PC-9 (cell line): ENCODE measurements around the gene FBXL17. TPM values are rescaled to one million over a fixed set of nuclear protein-coding genes. Genes with fewer than 3 reads are reported as not detected.

Experiments
- BruUV-seq: library from RNA; stranded (reverse); fragments of 400-500 nt; replicated peaks from 2 replicates; lab custom pipeline; 2021; lab: Mats Ljungman, UMichigan
- CTCF ChIA-PET: fragments of 300-600 bp; sonication (Branson Sonifier 250); formaldehyde crosslinking; loops from one replicate; lab custom pipeline; 2022; ENCODE audit warnings: antibody characterized with exemption; lab: Charles Lee
- POLR2A ChIA-PET: fragments of 300-600 bp; sonication (Branson Sonifier 250); formaldehyde crosslinking; loops from one replicate; lab custom pipeline; 2022; ENCODE audit warnings: antibody characterized with exemption; ENCODE audit not compliant: unreplicated experiment; lab: Charles Lee
- DNase-seq, 2 experiments: peaks; one replicate each; pipeline versions ENCODE4 v3.0.0 to v3.0.0-alpha.2; 2015 to 2022; ENCODE audit warnings: mixed read lengths in 1 of 2
- H2AFZ ChIP-seq: fragments of 200-600 bp; sonication (generic); 2 replicates; pipeline ENCODE4 v1.8.1; 2017; ENCODE audit warnings: antibody characterized with exemption
- H3F3A ChIP-seq: fragments of 200-600 bp; sonication (generic); 2 replicates; pipeline ENCODE4 v1.8.1; 2017; ENCODE audit warnings: antibody characterized with exemption, mild to moderate bottlenecking, low read depth; ENCODE audit not compliant: insufficient read depth
- H3K27ac ChIP-seq: fragments of 200-600 bp; sonication (generic); 2 replicates; pipeline ENCODE4 v1.6.1; 2016; ENCODE audit warnings: mixed run types
- H3K27me3 ChIP-seq: fragments of 200-600 bp; sonication (generic); 2 replicates; pipeline ENCODE4 v1.6.1; 2016; ENCODE audit warnings: low read depth, mixed run types; ENCODE audit not compliant: insufficient read depth
- H3K36me3 ChIP-seq: fragments of 200-600 bp; sonication (generic); 2 replicates; pipeline ENCODE4 v1.6.1; 2016; ENCODE audit warnings: low read depth, mixed run types
- H3K4me1 ChIP-seq: fragments of 200-600 bp; sonication (generic); replicated peaks from 2 replicates; pipeline ENCODE4 v1.6.1; 2016; ENCODE audit warnings: mixed run types; ENCODE audit not compliant: insufficient read depth
- H3K4me2 ChIP-seq: fragments of 200-600 bp; sonication (generic); 2 replicates; pipeline ENCODE4 v1.6.1; 2017; ENCODE audit warnings: mixed run types
- H3K4me3 ChIP-seq: fragments of 200-600 bp; sonication (generic); 2 replicates; pipeline ENCODE4 v1.6.1; 2016; ENCODE audit warnings: mixed run types
- H3K79me2 ChIP-seq: fragments of 200-600 bp; sonication (generic); 2 replicates; pipeline ENCODE4 v1.6.1; 2017; ENCODE audit warnings: low read depth, mixed run types
- H3K9me2 ChIP-seq: fragments of 200-600 bp; sonication (generic); 2 replicates; pipeline ENCODE4 v1.8.1; 2017; ENCODE audit warnings: mild to moderate bottlenecking; ENCODE audit not compliant: insufficient read depth
- H3K9me3 ChIP-seq: fragments of 200-600 bp; sonication (generic); 2 replicates; pipeline ENCODE4 v1.8.1; 2016; ENCODE audit warnings: low read depth; ENCODE audit not compliant: insufficient read depth
- H4K20me1 ChIP-seq: fragments of 200-600 bp; sonication (generic); 2 replicates; pipeline ENCODE4 v1.8.1; 2017; ENCODE audit not compliant: insufficient read depth
- EZH2 ChIP-seq: fragments of 200-600 bp; sonication (generic); IDR thresholded peaks from 2 replicates; pipeline ENCODE4 v1.8.0; 2017; ENCODE audit warnings: antibody characterized with exemption, low read depth
- intact Hi-C: fragments of 100-400 bp; cut with micrococcal nuclease; formaldehyde crosslinking; loops from one replicate; pipeline ENCODE4 v1.10.0; 2022; ENCODE audit not compliant: unreplicated experiment
- total RNA-seq: library from RNA; stranded (reverse); gene quantifications from 2 replicates; pipeline ENCODE4 v1.2.3, GENCODE V29; 2021
- TF ChIP-seq, protein P1 (sequence below): fragments of 200-600 bp; sonication (generic); conservative IDR thresholded peaks from 2 replicates; pipeline ENCODE4 v1.6.1; 2017; ENCODE audit warnings: mixed run types, antibody characterized with exemption, mild to moderate bottlenecking, moderate library complexity

The FBXL17 gene
- total RNA-seq, 1 experiment from 2014 or later, result 19.5 TPM

DNA sequence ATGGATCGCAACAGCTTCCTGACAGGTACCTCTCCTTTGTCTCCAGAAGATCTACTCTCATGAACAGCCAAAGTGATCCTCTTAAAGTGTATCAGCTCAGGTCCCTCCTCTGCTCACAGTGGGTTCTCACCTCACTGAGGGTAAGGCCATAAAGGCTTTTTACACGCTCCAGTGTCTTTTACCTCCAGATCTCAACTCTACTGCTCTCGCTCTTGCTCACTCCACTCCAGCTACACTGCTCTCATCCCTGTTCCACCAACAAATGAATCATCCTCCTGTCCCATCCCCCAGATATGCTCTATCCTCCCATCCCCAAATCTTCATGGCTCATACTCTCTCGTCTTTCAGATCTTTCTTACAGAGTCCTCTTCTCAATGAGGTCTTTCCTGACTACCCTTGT, 462.5 kb downstream of the FBXL17 start:
- no peak overlapping the region for H3K4me3 ChIP-seq
- no peak overlapping the region for H3K4me2 ChIP-seq
- no peaks in the 10 kb centered on the region for H3K79me2 ChIP-seq
- H3K27me3 ChIP-seq, result no peaks in the 10 kb centered on the region
- no peak overlapping the region for H2AFZ ChIP-seq
- H3K9me2 ChIP-seq, result no peaks in the 10 kb centered on the region; the same call in 1 of the 2 replicates
- intact Hi-C loops, result no loop called here
- no peaks in the 10 kb centered on the region for H3K36me3 ChIP-seq
- CTCF ChIA-PET, result no interaction called here
- no TSS peak for BruUV-seq
- no peaks in the 10 kb centered on the region for H4K20me1 ChIP-seq
- TF ChIP-seq, protein P1, sequence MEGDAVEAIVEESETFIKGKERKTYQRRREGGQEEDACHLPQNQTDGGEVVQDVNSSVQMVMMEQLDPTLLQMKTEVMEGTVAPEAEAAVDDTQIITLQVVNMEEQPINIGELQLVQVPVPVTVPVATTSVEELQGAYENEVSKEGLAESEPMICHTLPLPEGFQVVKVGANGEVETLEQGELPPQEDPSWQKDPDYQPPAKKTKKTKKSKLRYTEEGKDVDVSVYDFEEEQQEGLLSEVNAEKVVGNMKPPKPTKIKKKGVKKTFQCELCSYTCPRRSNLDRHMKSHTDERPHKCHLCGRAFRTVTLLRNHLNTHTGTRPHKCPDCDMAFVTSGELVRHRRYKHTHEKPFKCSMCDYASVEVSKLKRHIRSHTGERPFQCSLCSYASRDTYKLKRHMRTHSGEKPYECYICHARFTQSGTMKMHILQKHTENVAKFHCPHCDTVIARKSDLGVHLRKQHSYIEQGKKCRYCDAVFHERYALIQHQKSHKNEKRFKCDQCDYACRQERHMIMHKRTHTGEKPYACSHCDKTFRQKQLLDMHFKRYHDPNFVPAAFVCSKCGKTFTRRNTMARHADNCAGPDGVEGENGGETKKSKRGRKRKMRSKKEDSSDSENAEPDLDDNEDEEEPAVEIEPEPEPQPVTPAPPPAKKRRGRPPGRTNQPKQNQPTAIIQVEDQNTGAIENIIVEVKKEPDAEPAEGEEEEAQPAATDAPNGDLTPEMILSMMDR, result no peak
- TF ChIP-seq EZH2, result no peak
- H3K4me1 ChIP-seq, result no peaks in the 10 kb centered on the region
- H3K27ac ChIP-seq, result no peak overlapping the region
- no peaks in the 10 kb centered on the region for H3K9me3 ChIP-seq
- H3F3A ChIP-seq, result no peaks in the 10 kb centered on the region
- POLR2A ChIA-PET, result no interaction called here
- DNase-seq, result no peak

DNA sequence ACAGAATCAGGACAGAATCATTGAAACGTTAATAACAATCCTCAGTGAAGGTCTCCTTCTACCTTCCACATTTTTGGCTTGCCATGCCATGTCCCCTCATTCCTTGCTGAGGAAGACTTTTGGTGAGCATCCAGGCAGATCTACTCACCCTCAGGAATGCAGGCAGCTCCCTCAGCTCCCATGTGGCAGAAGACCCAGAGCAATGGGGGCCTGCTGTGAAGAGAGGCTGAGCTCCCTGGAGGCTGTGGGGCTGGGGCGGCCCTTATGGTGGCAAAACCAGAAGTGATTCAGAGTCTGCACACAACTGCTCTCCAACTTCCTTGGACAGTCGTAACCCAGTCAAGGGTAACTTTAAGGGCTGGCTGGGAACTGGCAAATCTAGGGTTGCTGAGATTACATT, 463.9 kb downstream of the FBXL17 start:
- no peaks in the 10 kb centered on the region for H3F3A ChIP-seq
- no peaks in the 10 kb centered on the region; the same call in 1 of the 2 replicates for H3K9me2 ChIP-seq
- no peaks in the 10 kb centered on the region for H3K79me2 ChIP-seq
- H3K9me3 ChIP-seq, result no peaks in the 10 kb centered on the region
- no peaks in the 10 kb centered on the region for H3K27me3 ChIP-seq
- H3K36me3 ChIP-seq, result no peaks in the 10 kb centered on the region
- H4K20me1 ChIP-seq, result no peaks in the 10 kb centered on the region
- BruUV-seq, result no TSS peak
- no peak overlapping the region for H2AFZ ChIP-seq
- no peak overlapping the region for H3K4me2 ChIP-seq
- intact Hi-C loops, result no loop called here
- ChIA-PET CTCF (no interaction called here), POLR2A (no interaction called here)
- H3K4me3 ChIP-seq, result no peak overlapping the region
- DNase-seq, result no peak
- no peak overlapping the region for H3K27ac ChIP-seq
- no peaks in the 10 kb centered on the region for H3K4me1 ChIP-seq
- no peak for TF ChIP-seq EZH2
- TF ChIP-seq, protein P1, result no peak

DNA sequence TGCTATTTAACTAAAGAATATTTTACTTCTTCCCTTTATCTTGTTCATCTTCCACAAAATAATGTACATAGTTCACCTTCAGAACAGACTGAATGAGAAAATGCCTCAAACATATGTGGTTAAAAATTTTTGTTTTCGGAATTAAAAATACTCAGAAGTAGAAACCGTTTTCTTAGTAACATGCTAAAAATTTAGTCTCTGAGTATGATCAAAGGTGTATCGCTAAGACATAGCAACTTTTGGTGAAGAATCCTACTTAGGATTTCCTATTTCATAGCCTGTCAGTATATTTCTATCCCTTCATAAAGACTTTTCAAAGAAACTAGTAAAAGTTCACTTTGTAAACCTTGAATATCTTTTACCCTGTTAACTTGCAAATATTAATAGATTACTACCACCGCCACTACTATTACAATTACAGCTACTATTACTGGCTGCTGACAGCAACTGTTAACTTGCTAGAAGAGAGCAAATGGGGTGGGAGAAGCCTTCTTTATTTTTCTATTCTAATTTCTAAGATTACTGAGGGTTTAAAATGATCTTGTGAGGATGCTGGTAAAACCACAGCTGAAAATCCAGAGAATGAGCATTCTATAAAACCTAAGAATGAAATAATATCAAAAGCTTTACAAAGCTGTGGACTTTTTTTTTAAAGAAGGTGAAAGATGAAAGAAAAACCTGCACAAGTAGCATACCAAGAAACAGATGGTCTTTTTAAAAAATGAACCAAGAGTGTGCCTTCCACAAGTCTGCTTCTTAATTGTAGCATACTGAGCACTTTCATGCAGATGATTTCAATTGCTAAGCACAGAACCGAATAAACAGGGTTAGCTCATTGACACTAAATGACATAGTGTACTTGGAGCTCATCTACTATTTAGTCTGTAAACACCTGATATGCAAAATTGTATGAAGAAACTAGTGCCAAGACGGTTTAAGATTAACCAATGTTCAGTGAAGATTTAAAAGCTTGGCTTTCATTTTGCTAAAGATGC, 464.9 kb downstream of the FBXL17 start:
- Histone ChIP-seq H2AFZ (no peak overlapping the region), H3K27me3 (no peaks in the 10 kb centered on the region), H3K27ac (no peak overlapping the region), H3K9me3 (no peaks in the 10 kb centered on the region), H3K79me2 (no peaks in the 10 kb centered on the region), H3F3A (no peaks in the 10 kb centered on the region), H3K4me3 (no peak overlapping the region), H3K9me2 (no peaks in the 10 kb centered on the region; the same call in 1 of the 2 replicates), H4K20me1 (no peaks in the 10 kb centered on the region), H3K36me3 (no peaks in the 10 kb centered on the region), H3K4me2 (no peak overlapping the region), H3K4me1 (no peaks in the 10 kb centered on the region)
- intact Hi-C loops, result no loop called here
- CTCF ChIA-PET, result no interaction called here
- no TSS peak for BruUV-seq
- TF ChIP-seq, protein P1, result no peak
- TF ChIP-seq EZH2, result no peak
- POLR2A ChIA-PET, result no interaction called here
- DNase-seq, result no peak
